A549 (cell line): Measurements from ENCODE around the gene LVRN. TPM values are rescaled to one million over a fixed set of nuclear protein-coding genes. Genes with fewer than 3 reads are reported as not detected.

Experiments used
- ATAC-seq, 2 experiments: fragments of 200-7000 bp in 1 of 2; fragments of >200 bp in 1 of 2; cut with Nextera tagmentation in 1 of 2; cut with Tn5 transposase in 1 of 2; 3 replicates each; pipeline versions ENCODE4 v1.8.0 to v1.9.1; 2018 to 2020; ENCODE audit warnings: mild to moderate bottlenecking in 1 of 2, moderate library complexity in 1 of 2
- CTCF ChIA-PET: fragments of 300-600 bp; sonication (Branson Sonifier 250); formaldehyde crosslinking; extraction: SDS; loops from one replicate; lab custom pipeline; 2021; ENCODE audit warnings: antibody characterized with exemption, inconsistent platforms; lab: Yijun Ruan, JAX
- POLR2A ChIA-PET: fragments of 350-600 bp; formaldehyde crosslinking; extraction: SDS; loops from one replicate; lab custom pipeline; 2021; ENCODE audit warnings: antibody characterized with exemption, inconsistent platforms; lab: Yijun Ruan, JAX
- DNase-seq, 2 experiments: peaks; one replicate each; pipeline versions ENCODE4 v3.0.0 to v3.0.0-alpha.2; 2011 to 2016; ENCODE audit warnings: low read depth in 1 of 2, low spot score in 1 of 2
- FAIRE-seq: peaks from 2 replicates; lab custom pipeline; 2011; peaks lifted over from hg19 to GRCh38; lab: Jason Lieb, UNC
- H3K27ac ChIP-seq, 2 experiments: fragments of >200 bp; sonication (Bioruptor Twin); formaldehyde crosslinking; 3 replicates each; pipeline ENCODE4 v1.5.1; 2016 to 2017
- H3K4me1 ChIP-seq: fragments of >200 bp; sonication (Bioruptor Twin); formaldehyde crosslinking; 3 replicates; pipeline ENCODE4 v1.6.1; 2016
- H3K4me2 ChIP-seq: fragments of >200 bp; sonication (Bioruptor Twin); formaldehyde crosslinking; 3 replicates; pipeline ENCODE4 v1.6.1; 2016
- H3K4me3 ChIP-seq: fragments of >200 bp; sonication (Bioruptor Twin); formaldehyde crosslinking; 3 replicates; pipeline ENCODE4 v1.5.1; 2016
- H3K9me3 ChIP-seq: fragments of >200 bp; sonication (Bioruptor Twin); formaldehyde crosslinking; 3 replicates; pipeline ENCODE4 v1.6.1; 2016
- CBX2 ChIP-seq: fragments of 200-600 bp; sonication (generic); IDR thresholded peaks from 2 replicates; pipeline ENCODE4 v1.6.1; 2016; ENCODE audit warnings: low read depth, mild to moderate bottlenecking, borderline replicate concordance
- EHMT2 ChIP-seq: fragments of 200-600 bp; sonication (generic); IDR thresholded peaks from 2 replicates; pipeline ENCODE4 v1.6.1; 2016; ENCODE audit warnings: antibody characterized with exemption, low read depth, mild to moderate bottlenecking, moderate library complexity
- EP300 ChIP-seq, 2 experiments: fragments of >200 bp; sonication (Bioruptor Twin); formaldehyde crosslinking; IDR thresholded peaks; 2 replicates in 1 of 2; 3 replicates in 1 of 2; pipeline ENCODE4 v1.6.1; 2016 to 2017
- HOXB13 ChIP-seq: fragments of 250-450 bp; sonication (Bioruptor Pico); IDR thresholded peaks from 2 replicates; pipeline ENCODE4 v1.5.0; 2020; ENCODE audit warnings: low read depth, mild to moderate bottlenecking, moderate library complexity
- HOXB5 ChIP-seq: fragments of 250-450 bp; sonication (Bioruptor Pico); IDR thresholded peaks from 2 replicates; pipeline ENCODE4 v1.5.0; 2020; ENCODE audit warnings: mild to moderate bottlenecking, moderate library complexity
- JUNB ChIP-seq: fragments of >200 bp; sonication (Bioruptor Twin); formaldehyde crosslinking; IDR thresholded peaks from 2 replicates; pipeline ENCODE4 v1.6.1; 2016
- KDM1A ChIP-seq: fragments of 200-600 bp; sonication (generic); IDR thresholded peaks from 2 replicates; pipeline ENCODE4 v1.6.1; 2016; ENCODE audit warnings: low read depth, mild to moderate bottlenecking
- KDM5A ChIP-seq: fragments of 200-600 bp; sonication (generic); IDR thresholded peaks from 2 replicates; pipeline ENCODE4 v1.6.1; 2016; ENCODE audit warnings: antibody characterized with exemption, mild to moderate bottlenecking
- MAFK ChIP-seq: fragments of 450-650 bp; IDR thresholded peaks from 2 replicates; pipeline ENCODE4 v1.6.1; 2014; ENCODE audit not compliant: partially characterized antibody
- POLR2A ChIP-seq: IDR thresholded peaks from 2 replicates; pipeline ENCODE4 v1.6.1; 2012; ENCODE audit warnings: mild to moderate bottlenecking, low read length
- ZFP36 ChIP-seq: fragments of 450-650 bp; IDR thresholded peaks from 2 replicates; pipeline ENCODE4 v1.6.1; 2014; ENCODE audit warnings: borderline replicate concordance; ENCODE audit not compliant: partially characterized antibody
- WGBS: methylation state at CpG from one replicate; pipeline ENCODE4 v1.1.6; 2017; ENCODE audit errors: missing lambda C conversion rate; 5-methylcytosine and 5-hydroxymethylcytosine counted together
- polyA plus RNA-seq, 4 experiments: library from polyadenylated mRNA; depleted of rRNA in 3 of 4; stranded (reverse); fragments of >200 nt; fragmentation: RNase III in 1 of 4; extraction: RNeasy Plus Mini Kit Qiagen cat#74134 plus additional on column Dnase treatment in 1 of 4; gene quantifications; 2 replicates in 3 of 4; 3 replicates in 1 of 4; pipeline ENCODE4 v1.2.3, GENCODE V29; 2011 to 2017
- TF ChIP-seq, protein P1 (sequence below): fragments of 150-350 bp; IDR thresholded peaks from 2 replicates; pipeline ENCODE4 v1.6.1; 2014; ENCODE audit warnings: low read depth, mild to moderate bottlenecking, low read length
- TF ChIP-seq, protein P2 (sequence below): fragments of 250-450 bp; sonication (Bioruptor Pico); IDR thresholded peaks from 2 replicates; pipeline ENCODE4 v1.5.0; 2020; ENCODE audit warnings: low read depth, mild to moderate bottlenecking, moderate library complexity
- TF ChIP-seq, protein P3 (sequence below): fragments of >200 bp; sonication (Bioruptor Twin); formaldehyde crosslinking; IDR thresholded peaks from 2 replicates; pipeline ENCODE4 v1.6.1; 2016
- TF ChIP-seq, protein P4 (sequence below): fragments of 200-600 bp; sonication (generic); IDR thresholded peaks from 2 replicates; pipeline ENCODE4 v1.6.1; 2016; ENCODE audit warnings: antibody characterized with exemption, mild to moderate bottlenecking, moderate library complexity

The LVRN gene
- polyA plus RNA-seq, 2 of the 4 experiments (the other 2 are of a cell fraction), result 0.06 to 0.16 TPM

DNA sequence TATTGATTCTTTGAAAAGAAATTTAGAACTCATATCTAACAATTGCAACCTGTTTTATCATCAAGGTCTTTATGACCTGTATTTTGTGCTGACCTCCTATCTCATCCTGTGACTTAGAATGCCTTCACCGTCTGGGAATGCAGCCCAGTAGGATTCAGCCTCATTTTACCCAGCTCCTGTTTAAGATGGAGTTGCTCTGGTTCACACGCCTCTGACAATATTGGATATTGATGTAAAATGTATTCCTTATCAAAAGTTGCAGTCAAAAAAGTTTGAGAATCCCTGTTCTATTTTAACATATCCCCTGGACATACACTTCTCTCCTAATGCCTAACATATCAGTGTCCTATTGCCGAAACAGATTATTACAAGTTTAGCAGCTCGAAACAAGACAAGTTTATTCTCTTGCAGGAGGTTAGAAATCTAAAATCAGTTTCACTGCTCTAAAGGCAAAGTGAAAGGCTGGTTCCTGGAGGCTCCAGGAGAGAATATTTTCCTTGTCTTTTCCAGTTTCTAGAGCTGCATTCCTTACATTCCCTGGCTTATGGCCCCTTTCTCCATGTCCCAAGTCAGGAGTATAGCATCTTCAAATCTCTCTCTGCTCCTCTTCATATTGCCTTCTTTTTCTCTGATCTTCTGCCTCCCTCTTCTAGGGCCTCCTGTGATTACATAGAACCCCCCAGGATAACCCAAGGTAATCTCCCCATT is 31.5 kb upstream of the LVRN start (continued):
- TF ChIP-seq, protein P1, sequence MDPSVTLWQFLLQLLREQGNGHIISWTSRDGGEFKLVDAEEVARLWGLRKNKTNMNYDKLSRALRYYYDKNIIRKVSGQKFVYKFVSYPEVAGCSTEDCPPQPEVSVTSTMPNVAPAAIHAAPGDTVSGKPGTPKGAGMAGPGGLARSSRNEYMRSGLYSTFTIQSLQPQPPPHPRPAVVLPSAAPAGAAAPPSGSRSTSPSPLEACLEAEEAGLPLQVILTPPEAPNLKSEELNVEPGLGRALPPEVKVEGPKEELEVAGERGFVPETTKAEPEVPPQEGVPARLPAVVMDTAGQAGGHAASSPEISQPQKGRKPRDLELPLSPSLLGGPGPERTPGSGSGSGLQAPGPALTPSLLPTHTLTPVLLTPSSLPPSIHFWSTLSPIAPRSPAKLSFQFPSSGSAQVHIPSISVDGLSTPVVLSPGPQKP, result no peak
- TF ChIP-seq, protein P2, sequence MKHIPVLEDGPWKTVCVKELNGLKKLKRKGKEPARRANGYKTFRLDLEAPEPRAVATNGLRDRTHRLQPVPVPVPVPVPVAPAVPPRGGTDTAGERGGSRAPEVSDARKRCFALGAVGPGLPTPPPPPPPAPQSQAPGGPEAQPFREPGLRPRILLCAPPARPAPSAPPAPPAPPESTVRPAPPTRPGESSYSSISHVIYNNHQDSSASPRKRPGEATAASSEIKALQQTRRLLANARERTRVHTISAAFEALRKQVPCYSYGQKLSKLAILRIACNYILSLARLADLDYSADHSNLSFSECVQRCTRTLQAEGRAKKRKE, result peak; percentile 80; the same call in 1 of the 2 replicates
- TF ChIP-seq ZFP36 (no peak), JUNB (no peak)

DNA sequence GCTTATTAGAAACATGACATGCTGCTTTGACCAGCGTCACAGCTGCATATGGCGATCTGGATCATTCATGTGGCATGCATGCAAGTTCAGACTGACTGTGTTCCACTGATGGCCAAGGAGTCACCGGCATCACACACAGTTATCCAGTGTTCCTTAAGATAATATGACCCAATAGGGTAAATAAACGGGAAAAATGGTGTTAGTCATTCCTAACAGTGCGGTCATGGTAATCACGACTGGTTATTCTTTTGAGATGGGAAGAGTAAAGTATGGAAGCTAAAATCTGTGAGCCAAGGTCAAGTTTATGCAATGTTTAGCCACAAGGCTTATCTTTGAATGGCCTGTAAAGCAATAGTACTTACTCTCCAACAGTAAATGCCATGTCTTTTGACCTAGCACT is 29.3 kb upstream of the LVRN start:
- DNase-seq, result peak in 1 of 2 experiments; percentile 16

DNA sequence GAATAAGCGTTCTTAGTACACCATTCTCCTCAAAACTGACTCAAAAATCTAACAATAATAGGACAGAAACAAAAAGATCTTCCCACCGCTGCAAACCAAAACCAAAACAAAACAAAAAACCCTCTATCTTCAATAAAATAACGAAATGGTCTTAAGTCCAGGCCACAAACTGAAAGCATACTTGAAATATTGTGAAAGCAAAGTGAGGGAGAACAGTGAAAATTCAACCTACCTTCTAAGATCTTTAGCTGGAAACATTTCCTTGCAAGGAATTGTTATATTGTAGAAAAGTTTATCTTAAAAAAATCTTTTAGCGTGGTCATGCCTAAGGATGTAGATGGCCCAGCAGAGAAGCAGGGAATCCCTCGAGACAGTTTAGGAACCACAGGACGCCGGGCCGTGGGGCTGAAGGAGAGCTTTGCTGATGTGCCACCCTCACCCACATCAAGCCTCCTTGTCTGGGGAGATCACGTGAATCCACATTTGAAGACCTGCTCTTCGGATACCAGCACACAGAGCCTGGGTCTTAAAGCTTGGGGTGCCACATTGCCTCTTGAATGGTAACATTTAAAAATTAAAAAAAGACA is 27.8 kb upstream of the LVRN start:
- Histone ChIP-seq H3K27ac (no peak overlapping the region), H3K4me3 (no peak overlapping the region), H3K9me3 (no peaks in the 10 kb centered on the region), H3K4me2 (no peak overlapping the region), H3K4me1 (peaks cover 14% of the 10 kb centered on the region; the same call in 1 of the 3 replicates)
- TF ChIP-seq CBX2 (no peak), EP300 (IDR thresholded peaks at IDR 0.05) (no peak)
- POLR2A ChIA-PET, result no interaction called here
- CTCF ChIA-PET, result no interaction called here
- WGBS, result 81% methylated on average over 10 of the region's 10 CpGs
- ATAC-seq, result no peak
- DNase-seq, result no peak
- no peak for FAIRE-seq

More for the DNA sequence above, 29.3 kb upstream of the LVRN start:
- ChIA-PET POLR2A (no interaction called here), CTCF (interaction anchor here (1.4 kb wide), 1 partner anchor 17 kb away, joined by 3 read pairs; no protein-coding TSS in a partner anchor)
- TF ChIP-seq POLR2A, result no peak
- TF ChIP-seq HOXB13 (CRISPR knock-in tag), result no peak
- TF ChIP-seq HOXB5 (CRISPR knock-in tag), result no peak
- no peak for TF ChIP-seq EHMT2
- TF ChIP-seq KDM1A, result no peak
- no peak for TF ChIP-seq MAFK
- TF ChIP-seq, protein P3, sequence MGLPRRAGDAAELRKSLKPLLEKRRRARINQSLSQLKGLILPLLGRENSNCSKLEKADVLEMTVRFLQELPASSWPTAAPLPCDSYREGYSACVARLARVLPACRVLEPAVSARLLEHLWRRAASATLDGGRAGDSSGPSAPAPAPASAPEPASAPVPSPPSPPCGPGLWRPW, result no peak
- TF ChIP-seq, protein P4, sequence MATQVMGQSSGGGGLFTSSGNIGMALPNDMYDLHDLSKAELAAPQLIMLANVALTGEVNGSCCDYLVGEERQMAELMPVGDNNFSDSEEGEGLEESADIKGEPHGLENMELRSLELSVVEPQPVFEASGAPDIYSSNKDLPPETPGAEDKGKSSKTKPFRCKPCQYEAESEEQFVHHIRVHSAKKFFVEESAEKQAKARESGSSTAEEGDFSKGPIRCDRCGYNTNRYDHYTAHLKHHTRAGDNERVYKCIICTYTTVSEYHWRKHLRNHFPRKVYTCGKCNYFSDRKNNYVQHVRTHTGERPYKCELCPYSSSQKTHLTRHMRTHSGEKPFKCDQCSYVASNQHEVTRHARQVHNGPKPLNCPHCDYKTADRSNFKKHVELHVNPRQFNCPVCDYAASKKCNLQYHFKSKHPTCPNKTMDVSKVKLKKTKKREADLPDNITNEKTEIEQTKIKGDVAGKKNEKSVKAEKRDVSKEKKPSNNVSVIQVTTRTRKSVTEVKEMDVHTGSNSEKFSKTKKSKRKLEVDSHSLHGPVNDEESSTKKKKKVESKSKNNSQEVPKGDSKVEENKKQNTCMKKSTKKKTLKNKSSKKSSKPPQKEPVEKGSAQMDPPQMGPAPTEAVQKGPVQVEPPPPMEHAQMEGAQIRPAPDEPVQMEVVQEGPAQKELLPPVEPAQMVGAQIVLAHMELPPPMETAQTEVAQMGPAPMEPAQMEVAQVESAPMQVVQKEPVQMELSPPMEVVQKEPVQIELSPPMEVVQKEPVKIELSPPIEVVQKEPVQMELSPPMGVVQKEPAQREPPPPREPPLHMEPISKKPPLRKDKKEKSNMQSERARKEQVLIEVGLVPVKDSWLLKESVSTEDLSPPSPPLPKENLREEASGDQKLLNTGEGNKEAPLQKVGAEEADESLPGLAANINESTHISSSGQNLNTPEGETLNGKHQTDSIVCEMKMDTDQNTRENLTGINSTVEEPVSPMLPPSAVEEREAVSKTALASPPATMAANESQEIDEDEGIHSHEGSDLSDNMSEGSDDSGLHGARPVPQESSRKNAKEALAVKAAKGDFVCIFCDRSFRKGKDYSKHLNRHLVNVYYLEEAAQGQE, result no peak
- no peak for TF ChIP-seq KDM5A
- H3K27ac ChIP-seq, result no peak overlapping the region
- peaks cover 21% of the 10 kb centered on the region; the same call in 1 of the 3 replicates for H3K4me1 ChIP-seq
- no peak overlapping the region for H3K4me3 ChIP-seq
- no peak for FAIRE-seq
- no peak overlapping the region for H3K4me2 ChIP-seq
- no peak for ATAC-seq
- no peaks in the 10 kb centered on the region for H3K9me3 ChIP-seq
- WGBS, result 63% methylated on average over 6 of the region's 6 CpGs
